Medulla oblongata (tissue), 1 donor: ENCODE measurements around the gene BIVM.

Experiments
- DNase-seq: peaks from one replicate; pipeline ENCODE4 v3.0.0-alpha.2; 2015; ENCODE audit errors: extremely low spot score

Gene BIVM

DNA sequence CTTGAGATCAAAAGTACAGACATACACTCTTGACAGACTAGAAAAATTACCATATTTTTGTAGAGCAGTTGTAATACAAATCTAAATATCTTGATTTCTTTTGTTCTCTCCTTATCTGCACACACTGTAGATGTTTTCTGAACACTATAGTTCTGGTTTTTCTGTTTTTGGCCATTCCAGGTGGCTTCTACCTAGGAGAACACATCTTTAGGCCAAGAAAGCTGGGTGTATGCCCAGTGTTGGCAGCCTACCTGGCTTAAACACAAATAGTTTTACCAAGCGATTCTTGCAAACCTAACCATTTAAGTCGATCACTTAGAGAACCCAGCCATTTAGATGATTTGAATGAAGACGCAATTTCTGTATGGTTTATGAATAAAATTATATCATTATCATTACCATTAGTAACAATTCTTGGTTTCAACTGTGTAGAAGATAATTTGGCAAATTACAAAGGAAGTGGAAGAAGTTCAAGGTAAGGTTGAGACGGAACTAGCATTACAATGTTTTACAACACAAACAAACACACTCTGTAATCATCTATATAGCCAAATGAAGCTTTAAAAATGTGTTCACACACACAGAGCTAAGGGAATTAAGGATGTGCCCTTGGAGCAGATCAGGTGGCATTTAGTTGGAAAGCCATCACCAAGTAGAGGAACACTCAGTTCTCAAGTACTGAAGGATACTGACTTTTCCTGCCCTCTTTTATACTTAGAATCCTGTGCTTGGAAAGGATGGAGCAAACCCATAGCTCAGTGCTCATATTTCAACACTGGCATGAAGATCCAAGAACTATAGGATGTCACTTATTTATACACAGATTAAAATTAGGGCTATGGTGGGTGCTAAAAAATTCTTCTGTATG lies 83.1 kb downstream of the BIVM start:
- DNase-seq: no peak
